Measurements from ENCODE around the gene PRKG1. TPM values are rescaled to one million over a fixed set of nuclear protein-coding genes. Genes with fewer than 3 reads are reported as not detected.

PRKG1 gene
- total and polyA plus RNA-seq, 2 experiments from 2014 or later = 18.2 to 21.1 TPM

GRCh38 chr10:51508156-51508555 is 433.9 kb downstream of the PRKG1 start (continued):
- TF ChIP-seq ZNF462 (CRISPR knock-in tag; IDR thresholded peaks at IDR 0.05) = no peak

- no peak for ATAC-seq
- Mint-ChIP-seq H3K9me3 (no peaks in the 10 kb centered on the region), H3K36me3 (ENCODE audit: low read depth) (no peaks in the 10 kb centered on the region), H3K27me3 (ENCODE audit: insufficient read depth, low read depth, poor library complexity) (no peaks in the 10 kb centered on the region), H3K27ac (no peak overlapping the region), H3K4me3 (no peak overlapping the region), H3K4me1 (no peaks in the 10 kb centered on the region)
- no peaks in the 10 kb centered on the region for H3K36me3 ChIP-seq (ENCODE audit: insufficient read depth)
- H3K27me3 ChIP-seq (ENCODE audit: insufficient read depth) = no peaks in the 10 kb centered on the region
- no peaks in the 10 kb centered on the region for H3F3A ChIP-seq (replicated peaks; ENCODE audit: low read depth)
- H3K79me2 ChIP-seq (replicated peaks; ENCODE audit: insufficient read depth) = no peaks in the 10 kb centered on the region
- H3K9me2 ChIP-seq (ENCODE audit: insufficient read depth) = no peaks in the 10 kb centered on the region
- no peak overlapping the region for H3K27ac ChIP-seq (ENCODE audit: low read depth)
- H3K4me3 ChIP-seq = no peak overlapping the region
- no peaks in the 10 kb centered on the region for H4K20me1 ChIP-seq (replicated peaks; ENCODE audit: insufficient read depth)
- H3K4me1 ChIP-seq (ENCODE audit: insufficient read depth) = no peaks in the 10 kb centered on the region
- no peak for DNase-seq (ENCODE audit: low spot score)
- H2AFZ ChIP-seq = no peak overlapping the region
- TF ChIP-seq POLR2AphosphoS5 (IDR thresholded peaks at IDR 0.05; ENCODE audit: low read depth) = no peak
- TF ChIP-seq JUNB (IDR thresholded peaks at IDR 0.05; ENCODE audit: unreplicated experiment) = no peak
- no peak for TF ChIP-seq NANOG (IDR thresholded peaks at IDR 0.05; ENCODE audit: borderline replicate concordance)
- TF ChIP-seq CTCF (conservative IDR thresholded peaks at IDR 0.05; ENCODE audit: low read depth in 2 of 2) = no peak
- TF ChIP-seq REST (IDR thresholded peaks at IDR 0.05; ENCODE audit: unreplicated experiment) = no peak
- TF ChIP-seq EZH2phosphoT487 (IDR thresholded peaks at IDR 0.05; ENCODE audit: unreplicated experiment) = no peak
- no peak for TF ChIP-seq ETS1 (IDR thresholded peaks at IDR 0.05)
- no peak for TF ChIP-seq STAT1 (IDR thresholded peaks at IDR 0.05; ENCODE audit: unreplicated experiment)
- TF ChIP-seq CREB1 (CRISPR knock-in tag; IDR thresholded peaks at IDR 0.05; ENCODE audit: low read depth) = no peak
- no peak overlapping the region for H3K4me2 ChIP-seq
Observed at GRCh38 chr10:51510231-51510630, 435.9 kb downstream of the PRKG1 start.

All from GM23338 (cell line).